Measurements from ENCODE around the gene DBH. TPM values are rescaled to one million over a fixed set of nuclear protein-coding genes. Genes with fewer than 3 reads are reported as not detected.

Gene DBH
- total RNA-seq, 2 donors from 2014 or later = not detected

DNA sequence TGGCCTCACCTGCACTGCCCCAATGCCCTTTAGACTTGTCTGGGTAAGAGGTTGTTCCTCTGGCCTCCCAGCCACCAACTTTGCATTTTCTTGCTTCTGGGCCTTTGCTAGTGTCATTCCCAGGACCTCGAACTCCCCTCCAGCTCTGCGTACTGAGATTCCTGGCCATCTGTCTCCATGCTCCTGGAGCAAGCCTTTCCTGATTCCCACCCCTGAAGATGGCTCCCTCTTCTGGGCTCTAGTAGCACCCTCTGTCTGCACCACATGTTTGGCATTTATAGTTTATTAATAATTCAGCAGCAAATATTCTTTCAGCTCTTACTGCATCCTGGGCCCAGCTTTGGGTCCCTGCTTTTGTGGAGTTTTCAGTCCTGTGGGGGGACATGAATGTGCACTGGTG lies 41.9 kb upstream of the DBH start:
- Histone ChIP-seq H3K4me1 (ENCODE audit: control insufficient read depth in 1 of 2, low read depth in 2 of 2) (no peaks in the 10 kb centered on the region), H3K27me3 (replicated peaks; ENCODE audit: insufficient read depth) (no peaks in the 10 kb centered on the region), H3K27ac (no peak overlapping the region), H3K4me3 (no peak overlapping the region), H3K9me3 (peaks cover 14% of the 10 kb centered on the region), H3K36me3 (no peaks in the 10 kb centered on the region)
- DNase-seq (ENCODE audit: low spot score) = no peak
- TF ChIP-seq, protein P1, sequence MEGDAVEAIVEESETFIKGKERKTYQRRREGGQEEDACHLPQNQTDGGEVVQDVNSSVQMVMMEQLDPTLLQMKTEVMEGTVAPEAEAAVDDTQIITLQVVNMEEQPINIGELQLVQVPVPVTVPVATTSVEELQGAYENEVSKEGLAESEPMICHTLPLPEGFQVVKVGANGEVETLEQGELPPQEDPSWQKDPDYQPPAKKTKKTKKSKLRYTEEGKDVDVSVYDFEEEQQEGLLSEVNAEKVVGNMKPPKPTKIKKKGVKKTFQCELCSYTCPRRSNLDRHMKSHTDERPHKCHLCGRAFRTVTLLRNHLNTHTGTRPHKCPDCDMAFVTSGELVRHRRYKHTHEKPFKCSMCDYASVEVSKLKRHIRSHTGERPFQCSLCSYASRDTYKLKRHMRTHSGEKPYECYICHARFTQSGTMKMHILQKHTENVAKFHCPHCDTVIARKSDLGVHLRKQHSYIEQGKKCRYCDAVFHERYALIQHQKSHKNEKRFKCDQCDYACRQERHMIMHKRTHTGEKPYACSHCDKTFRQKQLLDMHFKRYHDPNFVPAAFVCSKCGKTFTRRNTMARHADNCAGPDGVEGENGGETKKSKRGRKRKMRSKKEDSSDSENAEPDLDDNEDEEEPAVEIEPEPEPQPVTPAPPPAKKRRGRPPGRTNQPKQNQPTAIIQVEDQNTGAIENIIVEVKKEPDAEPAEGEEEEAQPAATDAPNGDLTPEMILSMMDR (IDR thresholded peaks at IDR 0.05) = no peak
- no peak for ATAC-seq (ENCODE audit: insufficient number of reproducible peaks, low FRiP score, low read depth)

DNA sequence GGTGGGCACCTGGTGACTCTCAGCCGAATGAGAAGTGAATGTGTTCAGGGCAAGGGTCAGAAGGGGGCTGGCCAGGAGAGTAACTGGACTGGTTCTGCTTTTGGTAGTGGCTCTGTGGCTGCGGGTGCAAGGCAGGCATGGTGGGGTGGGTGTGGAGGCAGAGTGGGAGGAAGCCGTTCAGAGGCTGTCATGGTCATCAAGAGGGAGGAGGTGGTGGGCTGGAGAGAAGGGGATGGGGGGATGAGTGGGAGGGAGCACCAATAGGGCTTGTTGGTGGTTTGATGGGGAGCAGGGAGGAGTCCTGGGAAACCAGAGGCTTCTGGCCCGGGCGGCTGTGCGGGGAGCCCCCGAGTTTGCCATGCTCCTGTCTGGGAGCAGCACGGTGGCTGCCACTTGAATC lies 40.3 kb upstream of the DBH start:
- ATAC-seq (ENCODE audit: insufficient number of reproducible peaks, low FRiP score, low read depth) (no peak), DNase-seq (ENCODE audit: low spot score) (no peak)
- H3K4me3 ChIP-seq = no peak overlapping the region

DNA sequence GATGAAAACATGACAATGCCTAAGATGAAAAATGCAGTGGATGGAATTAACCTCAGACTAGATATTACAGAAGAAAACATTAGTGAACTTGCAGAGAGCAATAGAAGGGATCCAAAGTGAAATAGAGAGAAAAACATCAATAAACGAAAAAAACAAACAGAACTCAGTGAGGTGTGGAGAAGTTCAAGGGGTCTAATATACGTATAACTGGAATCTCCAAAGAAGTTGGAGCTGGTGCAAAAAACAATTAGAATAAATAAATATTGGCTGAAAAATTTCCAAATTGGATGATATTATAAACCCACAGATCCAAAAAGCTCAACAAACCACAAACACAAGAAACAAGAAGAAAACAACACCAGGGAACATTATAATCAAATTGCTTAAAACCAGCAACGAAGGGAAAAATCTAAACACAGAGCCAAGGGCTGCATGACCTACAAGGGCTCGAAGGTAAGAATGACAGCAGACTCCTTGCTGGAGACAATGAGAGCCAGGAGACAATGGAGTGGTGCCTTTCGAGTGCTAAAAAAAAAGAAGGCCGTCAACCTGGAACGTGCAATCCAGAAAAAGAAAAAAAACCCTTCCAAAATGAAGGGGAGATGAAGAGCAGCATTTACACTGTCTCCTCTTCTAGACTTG lies 38.7 kb upstream of the DBH start:
- H3K9me3 ChIP-seq = peaks cover 14% of the 10 kb centered on the region
- TF ChIP-seq, protein P1 (IDR thresholded peaks at IDR 0.05) = no peak
- H3K27me3 ChIP-seq (replicated peaks; ENCODE audit: insufficient read depth) = no peaks in the 10 kb centered on the region
- no peaks in the 10 kb centered on the region for H3K36me3 ChIP-seq
- ATAC-seq (ENCODE audit: insufficient number of reproducible peaks, low FRiP score, low read depth) (no peak), DNase-seq (ENCODE audit: low spot score) (no peak)
- no peak overlapping the region for H3K27ac ChIP-seq
- H3K4me3 ChIP-seq = no peak overlapping the region
- no peaks in the 10 kb centered on the region for H3K4me1 ChIP-seq (ENCODE audit: control insufficient read depth in 1 of 2, low read depth in 2 of 2)

More for the DNA sequence above, 40.3 kb upstream of the DBH start:
- no peak overlapping the region for H3K27ac ChIP-seq
- H3K9me3 ChIP-seq = peaks cover 14% of the 10 kb centered on the region
- H3K36me3 ChIP-seq = no peaks in the 10 kb centered on the region
- TF ChIP-seq, protein P1 (IDR thresholded peaks at IDR 0.05) = no peak
- no peaks in the 10 kb centered on the region for H3K4me1 ChIP-seq (ENCODE audit: control insufficient read depth in 1 of 2, low read depth in 2 of 2)
- H3K27me3 ChIP-seq (replicated peaks; ENCODE audit: insufficient read depth) = no peaks in the 10 kb centered on the region

DNA sequence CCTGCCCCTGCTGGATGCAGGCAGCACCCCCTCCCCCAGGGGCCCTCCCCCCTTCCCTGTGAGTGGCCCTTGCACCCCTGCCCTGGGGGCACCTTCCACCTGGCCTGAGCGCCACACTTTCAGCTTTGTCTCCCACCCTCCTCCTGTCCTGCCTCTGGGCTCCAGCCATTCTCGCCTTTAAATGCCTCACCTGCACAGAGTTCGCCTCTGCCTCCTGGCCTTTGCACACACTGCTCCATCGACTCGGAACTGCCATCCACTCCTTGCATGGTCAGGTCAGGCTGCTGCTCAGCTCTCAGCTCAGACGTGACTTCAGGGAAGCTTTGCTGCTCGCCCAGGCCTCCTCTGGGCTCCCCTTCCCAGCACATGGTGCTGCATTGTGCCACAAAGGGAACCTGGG lies 37.2 kb upstream of the DBH start:
- Histone ChIP-seq H3K27me3 (replicated peaks; ENCODE audit: insufficient read depth) (no peaks in the 10 kb centered on the region), H3K9me3 (peaks cover 14% of the 10 kb centered on the region)
- ATAC-seq (ENCODE audit: insufficient number of reproducible peaks, low FRiP score, low read depth) = no peak

DNA sequence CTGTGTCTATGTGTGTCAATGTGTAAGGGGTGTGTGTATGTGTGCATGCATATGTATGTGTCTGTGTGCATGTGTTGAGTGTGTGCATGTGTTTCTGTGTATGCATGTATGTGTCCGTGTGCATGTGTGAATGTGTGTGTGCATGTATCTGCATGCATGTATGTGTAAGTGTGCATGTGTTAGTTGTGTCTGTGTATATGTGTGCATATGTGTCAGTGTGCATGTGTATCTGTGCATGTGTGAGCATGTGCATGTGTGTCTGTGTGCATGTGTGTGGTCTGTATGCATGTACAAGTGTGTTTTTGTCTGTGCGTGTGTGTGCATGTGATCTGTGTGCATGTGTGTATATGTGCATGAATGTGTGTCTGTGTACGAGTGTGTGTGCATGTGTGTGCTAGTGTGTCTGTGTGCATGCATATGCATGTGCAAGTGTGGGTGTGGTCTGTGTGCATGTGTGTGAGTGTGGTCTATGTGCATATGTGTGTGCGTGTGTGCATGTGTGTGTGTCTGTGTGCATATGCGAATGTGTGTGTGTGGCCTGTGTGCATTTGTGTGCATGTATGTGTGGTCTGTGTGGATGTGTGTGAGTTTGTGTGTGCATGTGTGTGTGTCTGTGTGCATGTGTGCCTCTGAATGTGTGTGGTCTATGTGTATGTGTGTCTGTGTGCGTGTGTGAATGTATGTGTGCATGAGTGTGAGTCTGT lies 36.5 kb upstream of the DBH start:
- no peak overlapping the region for H3K27ac ChIP-seq
- DNase-seq (ENCODE audit: low spot score) (no peak), ATAC-seq (ENCODE audit: insufficient number of reproducible peaks, low FRiP score, low read depth) (no peak)
- no peaks in the 10 kb centered on the region for H3K27me3 ChIP-seq (replicated peaks; ENCODE audit: insufficient read depth)
- no peaks in the 10 kb centered on the region for H3K36me3 ChIP-seq
- TF ChIP-seq, protein P1 (IDR thresholded peaks at IDR 0.05) = no peak
- H3K4me3 ChIP-seq = no peak overlapping the region
- no peaks in the 10 kb centered on the region for H3K4me1 ChIP-seq (ENCODE audit: control insufficient read depth in 1 of 2, low read depth in 2 of 2)
- H3K9me3 ChIP-seq = peaks cover 14% of the 10 kb centered on the region

More for the DNA sequence above, 37.2 kb upstream of the DBH start:
- no peak for DNase-seq (ENCODE audit: low spot score)
- Histone ChIP-seq H3K27ac (no peak overlapping the region), H3K4me3 (no peak overlapping the region), H3K36me3 (no peaks in the 10 kb centered on the region), H3K4me1 (ENCODE audit: control insufficient read depth in 1 of 2, low read depth in 2 of 2) (no peaks in the 10 kb centered on the region)
- TF ChIP-seq, protein P1 (IDR thresholded peaks at IDR 0.05) = no peak

All from thoracic aorta (tissue), 2 donors.